T-helper 17 cell (primary cell): ENCODE results near the gene OSBPL9. TPM values are rescaled to one million over a fixed set of nuclear protein-coding genes. Genes with fewer than 3 reads are reported as not detected.

Source experiments
- ATAC-seq: fragments of 150-1000 bp; cut with Tn5 transposase; 2 replicates; pipeline ENCODE4 v1.10.0; 2021; ENCODE audit warnings: mild to moderate bottlenecking, moderate library complexity
- DNase-seq, 3 donors: peaks; one replicate each; pipeline versions ENCODE4 v3.0.0 to v3.0.0-alpha.2; 2020 to 2021
- H3K9me3 ChIP-seq: one replicate; pipeline ENCODE4 v1.7.0; 2013; ENCODE audit warnings: low read length, mild to moderate bottlenecking; ENCODE audit not compliant: control insufficient read depth, poor library complexity, severe bottlenecking
- H3K27ac Mint-ChIP-seq: one replicate; pipeline ENCODE4 v1.8.0; 2022; ENCODE audit warnings: mild to moderate bottlenecking, moderate library complexity, mixed read lengths
- H3K27me3 Mint-ChIP-seq: one replicate; pipeline ENCODE4 v1.8.0; 2022; ENCODE audit warnings: mixed read lengths
- H3K36me3 Mint-ChIP-seq: one replicate; pipeline ENCODE4 v1.8.0; 2022; ENCODE audit warnings: low read depth, mixed read lengths
- H3K4me1 Mint-ChIP-seq: one replicate; pipeline ENCODE4 v1.8.0; 2022; ENCODE audit warnings: mild to moderate bottlenecking, mixed read lengths
- H3K4me3 Mint-ChIP-seq: one replicate; pipeline ENCODE4 v1.8.0; 2022; ENCODE audit warnings: mild to moderate bottlenecking, moderate library complexity, mixed read lengths
- total RNA-seq, 4 donors: library from RNA in 2 of 4; stranded (reverse) in 2 of 4; gene quantifications; one replicate each; pipeline ENCODE4 v1.2.3 and lab custom pipeline; 2022 to 2026

Gene OSBPL9
- total RNA-seq, 2 donors from 2014 or later, result 47.3 to 49.2 TPM

GRCh38 chr1:51620470-51620869 lies 3.6 kb downstream of the OSBPL9 start:
- H3K4me1 Mint-ChIP-seq, result peaks cover 46% of the 10 kb centered on the region
- no peak overlapping the region for H3K27ac Mint-ChIP-seq
- H3K36me3 Mint-ChIP-seq, result peaks cover 10% of the 10 kb centered on the region
- no peak overlapping the region for H3K4me3 Mint-ChIP-seq
- no peaks in the 10 kb centered on the region for H3K9me3 ChIP-seq
- ATAC-seq, result no peak
- no peak for DNase-seq
- H3K27me3 Mint-ChIP-seq, result no peaks in the 10 kb centered on the region

GRCh38 chr1:51621161-51621560 lies 4.3 kb downstream of the OSBPL9 start:
- Mint-ChIP-seq H3K27ac (no peak overlapping the region), H3K4me3 (peak overlapping the region; percentile 45), H3K4me1 (peaks cover 47% of the 10 kb centered on the region), H3K36me3 (peaks cover 10% of the 10 kb centered on the region), H3K27me3 (no peaks in the 10 kb centered on the region)
- H3K9me3 ChIP-seq, result no peaks in the 10 kb centered on the region
- DNase-seq (no peak), ATAC-seq (no peak)

- H3K36me3 Mint-ChIP-seq, result peaks cover 10% of the 10 kb centered on the region
- H3K9me3 ChIP-seq, result no peaks in the 10 kb centered on the region
- H3K4me1 Mint-ChIP-seq, result peaks cover 52% of the 10 kb centered on the region
- no peak overlapping the region for H3K4me3 Mint-ChIP-seq
- H3K27ac Mint-ChIP-seq, result peak overlapping the region; percentile 5
- DNase-seq, result no peak
- ATAC-seq, result no peak
- no peaks in the 10 kb centered on the region for H3K27me3 Mint-ChIP-seq
Observed at GRCh38 chr1:51621841-51622454, 5.1 kb downstream of the OSBPL9 start.

GRCh38 chr1:51622455-51622913 lies 5.6 kb downstream of the OSBPL9 start:
- peak overlapping the region; percentile 5 for H3K27ac Mint-ChIP-seq
- ATAC-seq (no peak), DNase-seq (no peak)
- H3K27me3 Mint-ChIP-seq, result no peaks in the 10 kb centered on the region
- peaks cover 7% of the 10 kb centered on the region for H3K36me3 Mint-ChIP-seq
- no peaks in the 10 kb centered on the region for H3K9me3 ChIP-seq
- H3K4me1 Mint-ChIP-seq, result peaks cover 49% of the 10 kb centered on the region
- H3K4me3 Mint-ChIP-seq, result no peak overlapping the region

- H3K4me1 Mint-ChIP-seq, result peaks cover 48% of the 10 kb centered on the region
- no peak overlapping the region for H3K4me3 Mint-ChIP-seq
- no peak for DNase-seq
- H3K27me3 Mint-ChIP-seq, result no peaks in the 10 kb centered on the region
- no peaks in the 10 kb centered on the region for H3K9me3 ChIP-seq
- H3K27ac Mint-ChIP-seq, result peak overlapping the region; percentile 5
- H3K36me3 Mint-ChIP-seq, result peaks cover 7% of the 10 kb centered on the region
- ATAC-seq, result no peak
Observed at GRCh38 chr1:51623025-51623424, 6.1 kb downstream of the OSBPL9 start.

GRCh38 chr1:51623450-51623849 lies 6.6 kb downstream of the OSBPL9 start:
- Mint-ChIP-seq H3K27ac (no peak overlapping the region), H3K27me3 (no peaks in the 10 kb centered on the region), H3K36me3 (peaks cover 7% of the 10 kb centered on the region), H3K4me1 (peaks cover 46% of the 10 kb centered on the region), H3K4me3 (no peak overlapping the region)
- H3K9me3 ChIP-seq, result no peaks in the 10 kb centered on the region
- ATAC-seq (no peak), DNase-seq (no peak)

GRCh38 chr1:51624855-51625254 lies 8.0 kb downstream of the OSBPL9 start:
- Mint-ChIP-seq H3K27ac (no peak overlapping the region), H3K4me3 (no peak overlapping the region), H3K36me3 (peaks cover 11% of the 10 kb centered on the region), H3K27me3 (no peaks in the 10 kb centered on the region), H3K4me1 (peaks cover 48% of the 10 kb centered on the region)
- no peaks in the 10 kb centered on the region for H3K9me3 ChIP-seq
- ATAC-seq (no peak), DNase-seq (no peak)

GRCh38 chr1:51627672-51628071 lies 10.8 kb downstream of the OSBPL9 start:
- no peak overlapping the region for H3K4me3 Mint-ChIP-seq

GRCh38 chr1:51628715-51629590 lies 12.1 kb downstream of the OSBPL9 start:
- DNase-seq, result no peak
- no peak overlapping the region for H3K4me3 Mint-ChIP-seq
- peaks cover 26% of the 10 kb centered on the region for H3K4me1 Mint-ChIP-seq
- ATAC-seq, result no peak
- H3K27ac Mint-ChIP-seq, result peak overlapping the region; percentile 59
- H3K9me3 ChIP-seq, result no peaks in the 10 kb centered on the region
- H3K36me3 Mint-ChIP-seq, result peaks cover 4% of the 10 kb centered on the region
- no peaks in the 10 kb centered on the region for H3K27me3 Mint-ChIP-seq

More at GRCh38 chr1:51627672-51628071, 10.8 kb downstream of the OSBPL9 start:
- DNase-seq (no peak), ATAC-seq (no peak)
- Mint-ChIP-seq H3K27ac (peak overlapping the region; percentile 21), H3K27me3 (no peaks in the 10 kb centered on the region), H3K4me1 (peaks cover 31% of the 10 kb centered on the region), H3K36me3 (peaks cover 4% of the 10 kb centered on the region)
- no peaks in the 10 kb centered on the region for H3K9me3 ChIP-seq

GRCh38 chr1:51629918-51630317 lies 13.0 kb downstream of the OSBPL9 start:
- no peak for DNase-seq
- Mint-ChIP-seq H3K36me3 (peaks cover 4% of the 10 kb centered on the region), H3K27me3 (no peaks in the 10 kb centered on the region), H3K4me3 (no peak overlapping the region), H3K4me1 (peaks cover 33% of the 10 kb centered on the region), H3K27ac (peak overlapping the region; percentile 59)
- H3K9me3 ChIP-seq, result no peaks in the 10 kb centered on the region
- ATAC-seq, result no peak

GRCh38 chr1:51630393-51630792 lies 13.5 kb downstream of the OSBPL9 start:
- Mint-ChIP-seq H3K27ac (no peak overlapping the region), H3K27me3 (no peaks in the 10 kb centered on the region), H3K4me1 (peaks cover 32% of the 10 kb centered on the region), H3K36me3 (peaks cover 4% of the 10 kb centered on the region), H3K4me3 (no peak overlapping the region)
- ATAC-seq (no peak), DNase-seq (no peak)
- H3K9me3 ChIP-seq, result no peaks in the 10 kb centered on the region

GRCh38 chr1:51630922-51631321 lies 14.0 kb downstream of the OSBPL9 start:
- peaks cover 4% of the 10 kb centered on the region for H3K36me3 Mint-ChIP-seq
- peaks cover 32% of the 10 kb centered on the region for H3K4me1 Mint-ChIP-seq
- H3K4me3 Mint-ChIP-seq, result no peak overlapping the region
- DNase-seq, result no peak
- H3K27ac Mint-ChIP-seq, result no peak overlapping the region
- H3K9me3 ChIP-seq, result no peaks in the 10 kb centered on the region
- no peak for ATAC-seq
- H3K27me3 Mint-ChIP-seq, result no peaks in the 10 kb centered on the region

GRCh38 chr1:51631747-51632146 lies 14.9 kb downstream of the OSBPL9 start:
- ATAC-seq (no peak), DNase-seq (no peak)
- no peak overlapping the region for H3K27ac Mint-ChIP-seq
- H3K4me1 Mint-ChIP-seq, result peaks cover 26% of the 10 kb centered on the region
- no peaks in the 10 kb centered on the region for H3K27me3 Mint-ChIP-seq
- H3K9me3 ChIP-seq, result no peaks in the 10 kb centered on the region
- peaks cover 4% of the 10 kb centered on the region for H3K36me3 Mint-ChIP-seq
- H3K4me3 Mint-ChIP-seq, result no peak overlapping the region
